Cardiac atrium fibroblast (primary cell): ENCODE results near the gene POMT1. TPM values are rescaled to one million over a fixed set of nuclear protein-coding genes. Genes with fewer than 3 reads are reported as not detected.

Experiments used
- total RNA-seq: library from RNA; depleted of rRNA; stranded (reverse); fragments of >200 nt; gene quantifications from 2 replicates; pipeline ENCODE4 v1.2.3, GENCODE V29; 2015

POMT1 gene
- total RNA-seq: 19.6 and 57.9 TPM in 2 replicates

GRCh38 chr9:131502781-131503625, at the start of gene POMT1:
Gene POMT1 (plus strand): TSS chr9:131502918. CDS start chr9:131504219, 1,301 bp downstream.

GRCh38 chr9:131530920-131531832, 28.5 kb downstream of the POMT1 start, which contains the start of gene UCK1:
Gene UCK1 (minus strand): TSS chr9:131531263. CDS start chr9:131531174, 89 bp downstream.

GRCh38 chr9:131545003-131545785, 42.5 kb downstream of the POMT1 start, which contains the start of gene PRRT1B:
Gene PRRT1B (plus strand): TSS chr9:131545523. CDS start chr9:131545616, 93 bp downstream.

Other genes starting within 250 kb of the POMT1 start
- 0.90 and 3.6 TPM in 2 replicates for gene FAM78A, start 226.4 kb upstream of the POMT1 start, total RNA-seq
- gene PLPP7, start 213.2 kb upstream of the POMT1 start, total RNA-seq: 15.7 and 22.4 TPM in 2 replicates
- gene PRRC2B, start 108.8 kb upstream of the POMT1 start, total RNA-seq: 54.3 and 70.0 TPM in 2 replicates
- gene UCK1, start 28.3 kb downstream of the POMT1 start, total RNA-seq: 34.5 and 35.8 TPM in 2 replicates
- not detected in 2 replicates for gene PRRT1B, start 42.6 kb downstream of the POMT1 start, total RNA-seq
- 21.8 and 26.9 TPM in 2 replicates for gene RAPGEF1, start 237.2 kb downstream of the POMT1 start, total RNA-seq